Hypothalamus (tissue), 51 donors: Measurements from ENCODE around the gene ALK.

Source experiments
- DNase-seq, 51 donors: peaks; one replicate each; lab custom pipeline; 2025; lab: John Stamatoyannopoulos, UW

ALK gene

GRCh38 chr2:29509878-29510277, 411.5 kb downstream of the ALK start:
- no peak for DNase-seq

- no peak for DNase-seq
These were observed 412.0 kb downstream of the ALK start for GRCh38 chr2:29509397-29509796.

- DNase-seq = no peak
These were observed 416.6 kb downstream of the ALK start for GRCh38 chr2:29504746-29505145.

- no peak for DNase-seq
These were observed 418.9 kb downstream of the ALK start for GRCh38 chr2:29502460-29502911.

GRCh38 chr2:29497375-29497774, 424.0 kb downstream of the ALK start:
- no peak for DNase-seq

GRCh38 chr2:29496198-29496597, 425.2 kb downstream of the ALK start:
- no peak for DNase-seq

- DNase-seq = no peak
These were observed 425.8 kb downstream of the ALK start for GRCh38 chr2:29495536-29496060.

- DNase-seq = no peak
These were observed 426.3 kb downstream of the ALK start for GRCh38 chr2:29495068-29495467.

GRCh38 chr2:29492701-29493100, 428.7 kb downstream of the ALK start:
- no peak for DNase-seq

GRCh38 chr2:29490045-29490444, 431.3 kb downstream of the ALK start:
- no peak for DNase-seq

GRCh38 chr2:29489568-29489967, 431.8 kb downstream of the ALK start:
- DNase-seq = no peak

- DNase-seq = no peak
These were observed 433.3 kb downstream of the ALK start for GRCh38 chr2:29487967-29488555.

- DNase-seq = no peak
These were observed 435.8 kb downstream of the ALK start for GRCh38 chr2:29485631-29486030.

GRCh38 chr2:29485117-29485516, 436.3 kb downstream of the ALK start:
- no peak for DNase-seq

- DNase-seq = no peak
These were observed 438.5 kb downstream of the ALK start for GRCh38 chr2:29482867-29483266.

GRCh38 chr2:29482348-29482747, 439.0 kb downstream of the ALK start:
- no peak for DNase-seq

- DNase-seq = no peak
These were observed 440.1 kb downstream of the ALK start for GRCh38 chr2:29481313-29481712.

- DNase-seq = peak in 1 of 51 donors; percentile 5
These were observed 441.0 kb downstream of the ALK start for GRCh38 chr2:29480426-29480825.

GRCh38 chr2:29479401-29479800, 442.0 kb downstream of the ALK start:
- DNase-seq = no peak

GRCh38 chr2:29478641-29479040, 442.7 kb downstream of the ALK start:
- no peak for DNase-seq

- no peak for DNase-seq
These were observed 444.2 kb downstream of the ALK start for GRCh38 chr2:29477186-29477585.

- no peak for DNase-seq
These were observed 445.9 kb downstream of the ALK start for GRCh38 chr2:29475499-29475898.

GRCh38 chr2:29469961-29470360, 451.4 kb downstream of the ALK start:
- no peak for DNase-seq
